Liver (tissue), 9 donors: ENCODE measurements around the gene GNB1. TPM values are rescaled to one million over a fixed set of nuclear protein-coding genes. Genes with fewer than 3 reads are reported as not detected.
"Not testable (repeated sequence)": the region's sequence is repeated elsewhere in the genome, so short reads cannot be mapped to it uniquely, and the experiment has no call there.

Source experiments
- DNase-seq: peaks from one replicate; pipeline ENCODE4 v3.0.0-alpha.2; 2017; ENCODE audit warnings: low spot score
- H3K27ac ChIP-seq, 2 donors: one replicate each; pipeline ENCODE4 v1.7.0; 2013; ENCODE audit warnings: inconsistent platforms in 2 of 2, low read length in 2 of 2, control low read depth in 1 of 2, low read depth in 1 of 2, mild to moderate bottlenecking in 1 of 2
- H3K27me3 ChIP-seq, 4 donors: one replicate each; pipeline versions ENCODE4 v1.6.1 to v1.7.0; 2013; ENCODE audit warnings: low read length in 3 of 4, inconsistent platforms in 1 of 4, mild to moderate bottlenecking in 1 of 4, moderate library complexity in 1 of 4; ENCODE audit not compliant: control insufficient read depth in 4 of 4, insufficient read depth in 4 of 4
- H3K36me3 ChIP-seq, 4 donors: one replicate each; pipeline versions ENCODE4 v1.6.1 to v1.7.0; 2013; ENCODE audit warnings: low read length in 3 of 4, mild to moderate bottlenecking in 3 of 4, low read depth in 1 of 4, moderate library complexity in 1 of 4; ENCODE audit not compliant: control insufficient read depth in 4 of 4, insufficient read depth in 3 of 4
- H3K4me1 ChIP-seq, 4 donors: one replicate each; pipeline versions ENCODE4 v1.6.1 to v1.7.0; 2013; ENCODE audit warnings: low read length in 3 of 4, mild to moderate bottlenecking in 3 of 4, moderate library complexity in 1 of 4; ENCODE audit not compliant: control insufficient read depth in 4 of 4, insufficient read depth in 4 of 4
- H3K4me3 ChIP-seq, 3 donors: one replicate each; pipeline versions ENCODE4 v1.6.1 to v1.7.0; 2013; ENCODE audit warnings: low read length in 3 of 3, control low read depth in 1 of 3, low read depth in 1 of 3, mild to moderate bottlenecking in 1 of 3
- H3K9ac ChIP-seq, 2 donors: one replicate each; pipeline ENCODE4 v1.7.0; 2013; ENCODE audit warnings: low read length in 2 of 2, mild to moderate bottlenecking in 2 of 2, moderate library complexity in 2 of 2, control low read depth in 1 of 2, low read depth in 1 of 2
- H3K9me3 ChIP-seq, 4 donors: one replicate each; pipeline versions ENCODE4 v1.6.1 to v1.7.0; 2013; ENCODE audit warnings: low read length in 3 of 4; ENCODE audit not compliant: control insufficient read depth in 4 of 4
- ATF3 ChIP-seq: IDR thresholded peaks from 2 replicates; pipeline ENCODE4 v1.6.1; 2016; ENCODE audit warnings: antibody characterized with exemption
- CTCF ChIP-seq: fragments of 150-350 bp; IDR thresholded peaks from 2 replicates; pipeline ENCODE4 v1.5.1; 2017; ENCODE audit warnings: improper control_type of control experiment, low read depth, low read length; ENCODE audit not compliant: missing input control
- EGR1 ChIP-seq, 2 donors: IDR thresholded peaks; 2 replicates each; pipeline ENCODE4 v1.6.1; 2016 to 2018; ENCODE audit warnings: antibody characterized with exemption in 2 of 2, low read depth in 2 of 2
- FOXA1 ChIP-seq: IDR thresholded peaks from 2 replicates; pipeline ENCODE4 v1.6.1; 2016; ENCODE audit warnings: antibody characterized with exemption
- FOXA2 ChIP-seq: IDR thresholded peaks from 2 replicates; pipeline ENCODE4 v1.6.1; 2016; ENCODE audit warnings: antibody characterized with exemption
- GABPA ChIP-seq, 2 donors: IDR thresholded peaks in 1 of 2; conservative IDR thresholded peaks in 1 of 2; 2 replicates each; pipeline ENCODE4 v1.6.1; 2016; ENCODE audit warnings: antibody characterized with exemption in 2 of 2, mild to moderate bottlenecking in 1 of 2, moderate library complexity in 1 of 2
- HNF4G ChIP-seq: IDR thresholded peaks from 2 replicates; pipeline ENCODE4 v1.6.1; 2016; ENCODE audit warnings: antibody characterized with exemption
- JUND ChIP-seq, 2 donors: IDR thresholded peaks; 2 replicates each; pipeline ENCODE4 v1.6.1; 2016; ENCODE audit warnings: antibody characterized with exemption in 2 of 2
- MAX ChIP-seq: IDR thresholded peaks from 2 replicates; pipeline ENCODE4 v1.6.1; 2016; ENCODE audit warnings: antibody characterized with exemption
- NR2F2 ChIP-seq: IDR thresholded peaks from 2 replicates; pipeline ENCODE4 v1.6.1; 2016; ENCODE audit warnings: antibody characterized with exemption
- RAD21 ChIP-seq, 2 donors: IDR thresholded peaks; 2 replicates each; pipeline ENCODE4 v1.6.1; 2016; ENCODE audit warnings: antibody characterized with exemption in 2 of 2, mild to moderate bottlenecking in 2 of 2
- REST ChIP-seq: IDR thresholded peaks from 2 replicates; pipeline ENCODE4 v1.6.1; 2016; ENCODE audit warnings: antibody characterized with exemption, mild to moderate bottlenecking
- SP1 ChIP-seq: IDR thresholded peaks from 2 replicates; pipeline ENCODE4 v1.6.1; 2018; ENCODE audit warnings: antibody characterized with exemption, mild to moderate bottlenecking
- TAF1 ChIP-seq: conservative IDR thresholded peaks from 2 replicates; pipeline ENCODE4 v1.6.1; 2016; ENCODE audit warnings: antibody characterized with exemption, mild to moderate bottlenecking
- YY1 ChIP-seq: IDR thresholded peaks from 2 replicates; pipeline ENCODE4 v1.6.1; 2016; ENCODE audit warnings: antibody characterized with exemption, mild to moderate bottlenecking
- ZBTB33 ChIP-seq: IDR thresholded peaks from 2 replicates; pipeline ENCODE4 v1.6.1; 2016; ENCODE audit warnings: antibody characterized with exemption
- WGBS: extraction: QIAGEN DNeasy Blood & Tissue Kit; methylation state at CpG from one replicate; pipeline ENCODE4 v1.1.7; 2013; 5-methylcytosine and 5-hydroxymethylcytosine counted together
- polyA plus RNA-seq, 2 donors: library from polyadenylated mRNA; stranded (reverse) in 1 of 2; unstranded in 1 of 2; fragments of 200-250 nt in 1 of 2; fragments of >200 nt in 1 of 2; fragmentation: Nextera tagmentation in 1 of 2; extraction: Ambion mirVana in 1 of 2; gene quantifications; one replicate each; pipeline versions ENCODE4 v1.2.1 to v1.2.3, GENCODE V29; 2013 to 2015
- total RNA-seq, 2 donors: library from RNA; depleted of rRNA; stranded (reverse); fragments of >200 nt; gene quantifications; one replicate each; pipeline ENCODE4 v1.2.3, GENCODE V29; 2014
- donor health status: healthy.
- donor health status: healthy.
- donor health status: healthy.
- donor health status: healthy.
- donor health status: healthy.

GNB1 gene
- total and polyA plus RNA-seq, 4 donors, result 22.3 to 68.5 (median 52.7) TPM

GRCh38 chr1:1862905-1863547, 27.9 kb downstream of the GNB1 start:
- peaks cover 7 to 19% (median 9%) of the 10 kb centered on the region in 4 donors for H3K4me1 ChIP-seq
- H3K9me3 ChIP-seq, result no peaks in the 10 kb centered on the region
- H3K36me3 ChIP-seq, result no peaks in the 10 kb centered on the region
- 68% methylated on average over 6 of the region's 6 CpGs for WGBS
- no peak overlapping the region for H3K9ac ChIP-seq
- no peak overlapping the region for H3K27ac ChIP-seq
- no peak for DNase-seq
- TF ChIP-seq SP1 (no peak), CTCF (no peak), REST (no peak), ATF3 (no peak), HNF4G (no peak), FOXA1 (no peak), JUND (IDR thresholded peaks at IDR 0.05) (no peak), GABPA (IDR thresholded peaks at IDR 0.05 in 1 of 2, conservative IDR thresholded peaks at IDR 0.05 in 1 of 2) (no peak), MAX (no peak), FOXA2 (no peak), YY1 (no peak), TAF1 (no peak), RAD21 (IDR thresholded peaks at IDR 0.05) (no peak), EGR1 (IDR thresholded peaks at IDR 0.05; ENCODE audit: low read depth in 2 of 2) (no peak), NR2F2 (no peak), ZBTB33 (no peak)
- no peak overlapping the region for H3K4me3 ChIP-seq
- H3K27me3 ChIP-seq, result no peaks in the 10 kb centered on the region

GRCh38 chr1:1861761-1862310, 29.1 kb downstream of the GNB1 start:
- not testable (repeated sequence) for DNase-seq, H3K27ac ChIP-seq
- 92% methylated on average over 13 of the region's 13 CpGs for WGBS

More at GRCh38 chr1:1861761-1862310, 29.1 kb downstream of the GNB1 start:
- H3K36me3 ChIP-seq, H3K9ac ChIP-seq, H3K9me3 ChIP-seq, H3K27me3 ChIP-seq, H3K4me3 ChIP-seq: not testable (repeated sequence)
- H3K4me1 ChIP-seq, result peaks cover 5 to 28% (median 12%) of the 10 kb centered on the region in 4 donors
